ENCODE results near the gene RASAL3.

DNA sequence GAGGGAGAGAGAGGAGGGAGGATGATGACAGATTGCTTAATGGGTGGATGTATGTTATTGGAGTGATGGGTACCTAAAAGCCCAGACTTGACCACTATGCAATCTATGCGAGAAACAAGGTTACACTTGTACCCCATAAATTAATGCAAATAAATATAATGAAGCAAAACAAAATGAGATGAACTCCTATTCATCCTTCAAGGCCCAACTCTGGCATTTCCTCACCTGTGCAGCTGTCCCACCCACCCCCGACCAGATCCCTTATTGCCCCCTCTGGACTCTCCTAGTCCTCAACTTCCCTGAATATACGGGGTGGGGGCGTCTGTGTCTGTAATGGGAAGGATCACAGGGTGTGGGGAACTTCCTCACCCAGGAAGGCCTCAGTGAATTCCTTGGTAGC is 10.8 kb upstream of the RASAL3 start:
- TF ChIP-seq EZH2phosphoT487 (IDR thresholded peaks at IDR 0.05; ENCODE audit: low read length) (no peak), CTCF (IDR thresholded peaks at IDR 0.05; ENCODE audit: low read length) (no peak)

All from MM.1S (cell line).